Skeletal muscle satellite cell (primary cell): ENCODE data around the gene ADAMTS2.
A peak's percentile ranks its signal among the peaks of the same experiment; 100 is the strongest.

Source experiments
- H3K27me3 ChIP-seq: 2 replicates; pipeline ENCODE4 v1.7.0; 2013; ENCODE audit warnings: low read length; ENCODE audit not compliant: control insufficient read depth, insufficient read depth
- H3K36me3 ChIP-seq: 2 replicates; pipeline ENCODE4 v1.7.0; 2013; ENCODE audit warnings: mild to moderate bottlenecking, control low read depth, low read length; ENCODE audit not compliant: insufficient read depth
- H3K4me1 ChIP-seq: 2 replicates; pipeline ENCODE4 v1.7.0; 2013; ENCODE audit warnings: low read length; ENCODE audit not compliant: control insufficient read depth, insufficient read depth
- H3K4me2 ChIP-seq: 2 replicates; pipeline ENCODE4 v1.7.0; 2013; ENCODE audit warnings: mild to moderate bottlenecking, low read length
- H3K4me3 ChIP-seq: 2 replicates; pipeline ENCODE4 v1.7.0; 2013; ENCODE audit warnings: low read length
- H3K9ac ChIP-seq: 2 replicates; pipeline ENCODE4 v1.7.0; 2013; ENCODE audit warnings: mild to moderate bottlenecking, low read depth, low read length, moderate library complexity
- H3K9me3 ChIP-seq: replicated peaks from 2 replicates; pipeline ENCODE4 v1.7.0; 2013; ENCODE audit warnings: mild to moderate bottlenecking, control low read depth, low read length

The ADAMTS2 gene

GRCh38 chr5:179295778-179296149 lies 49.5 kb downstream of the ADAMTS2 start:
- H3K36me3 ChIP-seq = no peaks in the 10 kb centered on the region
- no peak overlapping the region for H3K4me3 ChIP-seq
- no peaks in the 10 kb centered on the region for H3K27me3 ChIP-seq
- H3K4me2 ChIP-seq = no peak overlapping the region
- peaks cover 20% of the 10 kb centered on the region for H3K4me1 ChIP-seq
- H3K9ac ChIP-seq = no peak overlapping the region
- H3K9me3 ChIP-seq = no peaks in the 10 kb centered on the region

DNA sequence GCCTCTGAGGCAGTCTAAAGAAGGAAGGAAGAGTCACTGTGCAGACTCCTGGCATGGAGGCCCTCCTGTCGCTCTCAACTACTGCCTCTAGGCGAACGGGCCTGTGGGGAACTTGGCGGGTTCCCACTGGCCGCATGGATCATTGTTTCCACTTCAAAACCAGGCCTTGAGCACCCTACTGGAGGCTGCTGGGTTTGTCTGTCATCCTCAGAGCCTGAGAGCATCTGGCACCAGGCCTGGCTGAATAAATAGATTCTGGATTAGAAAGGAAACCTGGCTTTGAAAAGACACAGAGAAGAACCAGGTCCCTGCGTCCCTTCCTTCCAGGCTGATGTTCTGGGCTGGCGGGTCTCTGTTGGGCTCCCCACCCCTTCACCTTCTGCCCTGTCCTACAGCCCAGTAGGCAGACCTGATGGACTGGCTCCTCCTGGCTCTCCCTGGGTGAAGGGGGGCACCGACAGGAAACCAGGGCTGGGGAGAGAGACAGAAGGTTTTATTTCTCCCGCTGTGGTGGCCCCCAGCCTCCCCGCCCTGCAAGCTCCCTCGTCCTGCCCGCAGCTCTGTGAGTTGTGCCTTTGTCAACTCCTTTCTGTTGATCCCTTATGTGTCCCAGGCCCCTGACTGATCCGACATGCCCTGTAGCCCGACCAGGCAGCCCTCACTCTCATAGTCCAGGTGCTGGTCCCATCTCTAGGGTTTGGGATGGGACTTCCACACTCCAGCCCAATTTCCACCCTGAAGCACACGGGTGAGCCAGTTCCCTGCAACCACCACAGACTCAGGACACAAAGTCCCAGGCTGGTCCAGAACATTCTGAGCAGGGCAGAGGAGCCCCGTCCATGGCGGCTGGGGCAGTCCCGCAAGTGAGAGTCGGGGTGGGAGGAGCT lies 50.1 kb downstream of the ADAMTS2 start:
- H3K27me3 ChIP-seq = no peaks in the 10 kb centered on the region
- no peak overlapping the region for H3K9ac ChIP-seq
- H3K9me3 ChIP-seq = no peaks in the 10 kb centered on the region
- H3K36me3 ChIP-seq = no peaks in the 10 kb centered on the region
- H3K4me3 ChIP-seq = no peak overlapping the region
- no peak overlapping the region for H3K4me2 ChIP-seq
- peaks cover 14% of the 10 kb centered on the region for H3K4me1 ChIP-seq

DNA sequence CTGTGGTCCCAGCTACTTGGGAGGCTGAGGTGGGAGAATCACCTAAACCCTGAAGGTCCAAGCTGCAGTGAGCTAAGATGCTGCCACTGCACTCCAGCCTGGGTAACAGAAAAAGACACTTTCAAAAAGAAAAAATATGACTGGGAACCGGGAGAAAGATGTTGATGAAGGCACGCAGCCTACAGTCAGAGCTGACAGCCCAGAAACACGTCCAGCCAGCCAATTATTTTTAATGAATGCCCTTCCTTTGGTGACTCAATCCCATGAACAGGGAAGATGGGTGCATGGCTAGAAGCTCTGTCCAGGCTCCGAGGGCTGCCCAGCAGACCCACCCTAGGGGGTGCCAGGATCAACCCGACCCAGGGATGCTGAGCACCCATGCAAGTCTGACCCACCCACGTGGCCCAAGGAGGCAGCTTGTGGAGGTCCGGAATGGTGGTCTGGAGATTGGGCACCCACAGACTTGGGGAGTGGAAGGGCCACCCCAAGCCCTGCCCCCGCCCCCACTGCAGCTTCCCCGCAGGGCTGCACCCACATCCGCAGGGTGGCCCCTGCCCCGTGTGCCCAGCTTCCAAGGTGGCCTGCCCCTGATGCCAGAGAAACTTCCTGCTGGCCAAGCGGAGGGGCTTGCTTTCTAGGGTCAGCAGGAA lies 51.0 kb downstream of the ADAMTS2 start:
- no peaks in the 10 kb centered on the region for H3K36me3 ChIP-seq
- H3K4me3 ChIP-seq = no peak overlapping the region
- peaks cover 16% of the 10 kb centered on the region for H3K4me1 ChIP-seq
- H3K4me2 ChIP-seq = no peak overlapping the region
- no peaks in the 10 kb centered on the region for H3K27me3 ChIP-seq
- no peaks in the 10 kb centered on the region for H3K9me3 ChIP-seq
- no peak overlapping the region for H3K9ac ChIP-seq

DNA sequence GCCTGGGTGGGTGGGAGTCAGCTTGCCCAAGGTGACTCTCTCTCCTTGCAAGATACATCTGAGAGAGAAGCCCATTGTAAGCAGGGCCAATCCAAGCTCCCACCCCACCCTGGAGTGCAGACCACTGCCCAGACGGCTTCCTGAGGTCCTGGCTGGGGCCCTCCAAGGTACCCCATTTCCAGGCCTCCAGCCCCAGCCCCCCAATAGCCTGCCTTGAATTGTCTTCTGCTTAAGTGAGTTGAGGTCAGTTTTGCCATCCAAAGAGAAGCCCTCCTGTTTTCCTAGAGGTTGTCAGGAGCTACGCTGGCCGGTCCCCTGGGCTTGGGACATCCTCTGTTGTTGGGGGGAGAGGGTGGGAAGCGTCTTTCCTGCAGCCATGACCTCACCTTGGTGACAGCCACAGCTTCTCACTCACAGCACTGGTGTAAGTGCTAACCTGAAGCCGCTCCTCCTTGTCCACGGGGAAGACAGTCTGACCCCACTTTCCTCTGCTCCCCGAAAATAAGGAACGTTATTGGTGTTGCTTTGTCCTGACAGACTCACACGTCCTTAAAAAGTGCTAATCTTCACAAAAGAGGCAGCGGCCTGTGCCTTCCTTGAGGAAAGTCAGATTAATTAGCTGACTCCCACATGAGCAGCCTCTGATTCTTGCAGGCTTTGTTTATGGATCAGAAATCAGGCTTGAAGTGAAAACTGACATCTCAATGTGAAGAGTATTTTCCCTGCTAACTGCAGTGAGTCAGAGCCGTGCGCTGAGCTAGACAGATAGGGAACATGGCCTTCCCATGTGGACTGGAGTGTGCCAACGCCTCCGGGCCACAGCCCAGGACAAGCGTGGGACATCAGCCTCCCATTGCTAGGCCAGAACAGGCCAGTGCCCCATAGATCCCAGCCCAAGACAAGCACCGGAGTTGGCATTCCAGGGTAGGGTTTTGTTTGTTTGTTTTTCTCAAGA lies 52.3 kb downstream of the ADAMTS2 start:
- H3K4me2 ChIP-seq = no peak overlapping the region
- H3K9me3 ChIP-seq = no peaks in the 10 kb centered on the region
- H3K9ac ChIP-seq = peak overlapping the region; percentile 14
- no peaks in the 10 kb centered on the region for H3K27me3 ChIP-seq
- peaks cover 27% of the 10 kb centered on the region for H3K4me1 ChIP-seq
- no peaks in the 10 kb centered on the region for H3K36me3 ChIP-seq
- no peak overlapping the region for H3K4me3 ChIP-seq

- Histone ChIP-seq H3K4me3 (no peak overlapping the region), H3K9me3 (no peaks in the 10 kb centered on the region), H3K27me3 (no peaks in the 10 kb centered on the region), H3K36me3 (no peaks in the 10 kb centered on the region), H3K4me2 (no peak overlapping the region), H3K9ac (no peak overlapping the region), H3K4me1 (peaks cover 26% of the 10 kb centered on the region)
Measured at GRCh38 chr5:179292202-179292601, 53.1 kb downstream of the ADAMTS2 start.

DNA sequence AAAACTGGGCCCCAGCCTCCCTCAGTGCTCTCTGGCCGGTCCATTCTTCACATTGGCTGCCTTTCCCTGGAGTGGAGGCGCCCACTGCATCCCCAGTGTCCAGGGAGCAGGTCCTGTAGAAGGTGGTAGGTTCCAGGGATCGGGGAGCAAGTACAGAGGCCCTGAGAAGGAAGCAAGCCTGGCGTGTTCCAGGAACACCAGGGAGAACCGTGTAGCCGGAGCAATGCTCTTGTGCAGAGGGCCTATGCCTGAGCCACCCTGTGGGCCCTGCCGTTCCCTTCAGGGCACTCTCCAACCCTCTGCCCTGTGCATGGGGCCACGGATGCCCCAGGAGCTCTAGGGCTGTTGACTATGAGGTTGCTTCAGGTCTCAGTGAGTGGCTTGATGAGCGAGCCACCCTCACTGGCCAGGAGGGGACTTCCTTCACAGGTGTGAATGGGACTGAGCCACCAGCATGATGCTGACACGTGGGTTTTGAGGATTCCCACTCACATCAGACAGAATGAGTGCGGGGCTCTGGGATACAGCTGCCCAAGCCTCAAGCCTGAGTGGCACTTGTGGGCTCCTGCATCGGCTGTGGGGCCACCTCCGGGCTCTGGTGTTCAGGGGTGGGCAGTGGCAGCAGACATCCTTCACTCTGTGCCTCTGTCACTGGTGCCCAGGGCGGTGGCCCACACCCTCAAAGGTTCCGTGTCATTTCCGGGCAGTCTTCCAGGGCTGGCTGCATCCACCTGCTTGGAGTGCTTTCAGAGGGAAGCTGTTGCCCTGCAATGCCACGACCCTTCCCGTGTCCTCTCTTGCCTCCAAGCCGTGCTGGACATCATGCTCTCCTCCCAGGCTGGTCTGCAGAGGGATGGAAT lies 54.4 kb downstream of the ADAMTS2 start:
- Histone ChIP-seq H3K4me2 (no peak overlapping the region), H3K9me3 (no peaks in the 10 kb centered on the region), H3K4me3 (no peak overlapping the region), H3K4me1 (peaks cover 26% of the 10 kb centered on the region), H3K27me3 (no peaks in the 10 kb centered on the region), H3K9ac (no peak overlapping the region), H3K36me3 (no peaks in the 10 kb centered on the region)

- no peak overlapping the region for H3K4me2 ChIP-seq
- no peaks in the 10 kb centered on the region for H3K9me3 ChIP-seq
- no peaks in the 10 kb centered on the region for H3K36me3 ChIP-seq
- H3K27me3 ChIP-seq = no peaks in the 10 kb centered on the region
- H3K4me3 ChIP-seq = no peak overlapping the region
- peaks cover 35% of the 10 kb centered on the region for H3K4me1 ChIP-seq
- H3K9ac ChIP-seq = no peak overlapping the region
Measured at GRCh38 chr5:179289756-179290385, 55.4 kb downstream of the ADAMTS2 start.

GRCh38 chr5:179288809-179289185 lies 56.5 kb downstream of the ADAMTS2 start:
- H3K9me3 ChIP-seq = no peaks in the 10 kb centered on the region
- no peak overlapping the region for H3K9ac ChIP-seq
- no peaks in the 10 kb centered on the region for H3K36me3 ChIP-seq
- peaks cover 39% of the 10 kb centered on the region for H3K4me1 ChIP-seq
- H3K27me3 ChIP-seq = no peaks in the 10 kb centered on the region
- no peak overlapping the region for H3K4me2 ChIP-seq
- H3K4me3 ChIP-seq = no peak overlapping the region

GRCh38 chr5:179288101-179288808 lies 57.0 kb downstream of the ADAMTS2 start:
- H3K4me3 ChIP-seq = no peak overlapping the region
- no peaks in the 10 kb centered on the region for H3K27me3 ChIP-seq
- peak overlapping the region; percentile 11 for H3K4me2 ChIP-seq
- H3K4me1 ChIP-seq = peaks cover 36% of the 10 kb centered on the region
- peak overlapping the region; percentile 54 for H3K9ac ChIP-seq
- no peaks in the 10 kb centered on the region for H3K36me3 ChIP-seq
- H3K9me3 ChIP-seq = no peaks in the 10 kb centered on the region

DNA sequence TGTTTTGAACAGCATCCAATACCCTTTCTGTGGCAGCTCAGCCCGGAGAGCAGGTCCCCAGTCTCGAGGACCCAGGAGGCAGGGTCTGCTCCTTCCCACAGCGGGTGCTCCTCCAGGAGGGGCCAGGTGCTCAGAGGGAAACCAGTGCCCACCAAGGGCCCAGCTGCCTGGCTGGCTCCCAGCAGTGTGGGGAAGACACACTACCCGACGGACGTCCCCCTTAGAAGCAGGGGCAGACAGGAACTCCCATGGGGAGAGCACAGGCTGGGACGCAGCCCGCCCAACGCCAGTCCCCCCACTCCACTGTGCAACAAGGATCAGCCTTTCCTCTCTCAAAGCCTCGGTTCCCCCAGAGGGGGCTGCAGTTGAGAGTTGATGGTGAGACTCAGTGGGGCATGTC lies 57.6 kb downstream of the ADAMTS2 start:
- Histone ChIP-seq H3K4me2 (peak overlapping the region; percentile 11), H3K9ac (peak overlapping the region; percentile 54), H3K4me3 (no peak overlapping the region), H3K4me1 (peaks cover 30% of the 10 kb centered on the region), H3K36me3 (no peaks in the 10 kb centered on the region), H3K9me3 (no peaks in the 10 kb centered on the region), H3K27me3 (no peaks in the 10 kb centered on the region)
